CD14-positive monocyte (primary cell): ENCODE results near the gene ZNF415. TPM values are rescaled to one million over a fixed set of nuclear protein-coding genes. Genes with fewer than 3 reads are reported as not detected.

Source experiments
- DNase-seq, 3 donors: peaks; one replicate each; pipeline ENCODE4 v3.0.0-alpha.2; 2011 to 2022
- H2AFZ ChIP-seq: 2 replicates; pipeline ENCODE4 v1.6.0; 2012; ENCODE audit warnings: mild to moderate bottlenecking, low read depth, low read length, inconsistent platforms; ENCODE audit not compliant: insufficient read depth, poor library complexity, severe bottlenecking
- H3K27ac ChIP-seq, 2 donors: 1 replicate in 1 of 2; 2 replicates in 1 of 2; pipeline ENCODE4 v1.5.1; 2012 to 2013; ENCODE audit warnings: low read length in 2 of 2, control low read depth in 1 of 2, inconsistent platforms in 1 of 2, low read depth in 1 of 2, mild to moderate bottlenecking in 1 of 2
- H3K27me3 ChIP-seq, 2 donors: one replicate each; pipeline versions ENCODE4 v1.6.0 to v1.6.1; 2011 to 2013; ENCODE audit warnings: low read length in 2 of 2; ENCODE audit not compliant: control insufficient read depth in 2 of 2, insufficient read depth in 2 of 2
- H3K36me3 ChIP-seq, 2 donors: replicated peaks in 1 of 2; 1 replicate in 1 of 2; 2 replicates in 1 of 2; pipeline versions ENCODE4 v1.5.1 to v1.6.1; 2012 to 2013; ENCODE audit warnings: low read length in 2 of 2, control low read depth in 1 of 2, inconsistent platforms in 1 of 2, mild to moderate bottlenecking in 1 of 2; ENCODE audit not compliant: insufficient read depth in 2 of 2, control insufficient read depth in 1 of 2
- H3K4me1 ChIP-seq, 2 donors: 1 replicate in 1 of 2; 2 replicates in 1 of 2; pipeline versions ENCODE4 v1.5.1 to v1.6.1; 2012 to 2013; ENCODE audit warnings: low read length in 2 of 2, control low read depth in 1 of 2, inconsistent platforms in 1 of 2, mild to moderate bottlenecking in 1 of 2, moderate library complexity in 1 of 2; ENCODE audit not compliant: insufficient read depth in 2 of 2, control insufficient read depth in 1 of 2
- H3K4me2 ChIP-seq: replicated peaks from 2 replicates; pipeline ENCODE3; 2012; ENCODE audit warnings: low read length, moderate library complexity, mild to moderate bottlenecking; ENCODE audit not compliant: poor library complexity, severe bottlenecking; ENCODE audit errors: extremely low read depth
- H3K4me3 ChIP-seq, 3 experiments: fragments of 200-600 bp in 1 of 3; sonication (generic) in 1 of 3; replicated peaks in 1 of 3; 1 replicate in 2 of 3; 2 replicates in 1 of 3; pipeline ENCODE4 v1.5.1; 2011 to 2013; ENCODE audit warnings: low read length in 3 of 3, mild to moderate bottlenecking in 3 of 3, control low read depth in 2 of 3, low read depth in 2 of 3, inconsistent platforms in 1 of 3, moderate library complexity in 1 of 3
- H3K79me2 ChIP-seq: 2 replicates; pipeline ENCODE4 v1.6.0; 2012; ENCODE audit warnings: mild to moderate bottlenecking, control low read depth, inconsistent platforms, low read length, moderate library complexity; ENCODE audit not compliant: insufficient read depth
- H3K9ac ChIP-seq: 2 replicates; pipeline ENCODE4 v1.6.0; 2017; ENCODE audit warnings: low read length, mild to moderate bottlenecking; ENCODE audit not compliant: insufficient read depth, poor library complexity, severe bottlenecking
- H3K9me3 ChIP-seq, 2 donors: replicated peaks in 1 of 2; 1 replicate in 1 of 2; 2 replicates in 1 of 2; pipeline versions ENCODE4 v1.5.1 to v1.6.1; 2012 to 2013; ENCODE audit warnings: low read length in 2 of 2, control low read depth in 1 of 2; ENCODE audit not compliant: control insufficient read depth in 1 of 2, insufficient read depth in 1 of 2
- H4K20me1 ChIP-seq: 2 replicates; pipeline ENCODE4 v1.6.0; 2012; ENCODE audit warnings: mild to moderate bottlenecking, low read length, control low read depth, moderate library complexity; ENCODE audit not compliant: insufficient read depth
- H3K27ac Mint-ChIP-seq, 7 donors: one replicate each; pipeline ENCODE4 v1.8.0; 2020; ENCODE audit warnings: mild to moderate bottlenecking in 7 of 7, mixed read lengths in 7 of 7, moderate library complexity in 6 of 7, inconsistent platforms in 2 of 7
- H3K27me3 Mint-ChIP-seq, 3 donors: one replicate each; pipeline ENCODE4 v1.8.0; 2021 to 2022; ENCODE audit warnings: low read depth in 3 of 3, mild to moderate bottlenecking in 3 of 3, mixed read lengths in 3 of 3, moderate library complexity in 3 of 3, inconsistent platforms in 1 of 3
- H3K36me3 Mint-ChIP-seq, 2 donors: one replicate each; pipeline ENCODE4 v1.8.0; 2020; ENCODE audit warnings: mixed read lengths in 2 of 2, inconsistent platforms in 1 of 2, mild to moderate bottlenecking in 1 of 2
- H3K4me1 Mint-ChIP-seq: one replicate; pipeline ENCODE4 v1.8.0; 2020; ENCODE audit warnings: mild to moderate bottlenecking, mixed read lengths
- H3K4me3 Mint-ChIP-seq, 2 donors: one replicate each; pipeline ENCODE4 v1.8.0; 2020; ENCODE audit warnings: mild to moderate bottlenecking in 2 of 2, mixed read lengths in 2 of 2, moderate library complexity in 1 of 2
- H3K9me3 Mint-ChIP-seq, 7 donors: one replicate each; pipeline ENCODE4 v1.8.0; 2020 to 2022; ENCODE audit warnings: mixed read lengths in 7 of 7, mild to moderate bottlenecking in 6 of 7, moderate library complexity in 6 of 7, inconsistent platforms in 2 of 7
- CTCF ChIP-seq: fragments of 200-600 bp; IDR thresholded peaks from one replicate; pipeline ENCODE4 v1.8.0; 2022; ENCODE audit warnings: antibody characterized with exemption, mild to moderate bottlenecking
- WGBS: methylation state at CpG from one replicate; pipeline ENCODE4 v1.1.5; 2013; ENCODE audit warnings: missing lambda C conversion rate; ENCODE audit not compliant: insufficient coverage; 5-methylcytosine and 5-hydroxymethylcytosine counted together
- intact Hi-C, 2 donors: fragments of 100-400 bp; cut with micrococcal nuclease; formaldehyde crosslinking; loops; one replicate each; pipeline versions ENCODE4 v1.15.0 to v1.15.1; 2023
- polyA minus RNA-seq: library from RNA; depleted of rRNA, polyadenylated mRNA; stranded (reverse); fragments of >200 nt; gene quantifications from 2 replicates; pipeline ENCODE4 v1.2.3, GENCODE V29; 2012
- polyA plus RNA-seq, 3 donors: library from polyadenylated mRNA; depleted of rRNA in 1 of 3; unstranded in 2 of 3; stranded (reverse) in 1 of 3; fragments of 300-500 nt in 2 of 3; fragments of >200 nt in 1 of 3; fragmentation: Illumina TruSeq in 2 of 3; gene quantifications; 1 replicate in 2 of 3; 2 replicates in 1 of 3; pipeline ENCODE4 v1.2.3, GENCODE V29; 2012 to 2021
- total RNA-seq, 12 experiments: library from RNA in 1 of 12; stranded (reverse) in 1 of 12; fragments of 120-200 nt in 1 of 12; gene quantifications; one replicate each; pipeline ENCODE4 v1.2.4 and lab custom pipeline; 2013 to 2026; ENCODE audit warnings: mixed read lengths in 6 of 12, inconsistent platforms in 1 of 12

The ZNF415 gene
- total RNA-seq (2013), result 0.50 TPM
- polyA plus RNA-seq (under 1 TPM in 2 of 3 donors, not detected in 1; 0.11 to 0.17 TPM), polyA minus RNA-seq (not detected in 2 replicates), total RNA-seq (lab: John Stamatoyannopoulos, UW) (0 to 1.2 (median 0.25) reads per million in 11 experiments)

GRCh38 chr19:53132141-53132991 is at the start of gene ZNF415:
ZNF415 (minus strand) TSS chr19:53132910; CDS start chr19:53122676, 10,234 bp downstream.
- intact Hi-C loops, result no loop called here
- Histone ChIP-seq H3K4me1 (peaks cover 11 to 12% of the 10 kb centered on the region in 2 donors), H4K20me1 (no peaks in the 10 kb centered on the region), H3K4me2 (peak within 1 kb of the TSS; percentile 63), H3K4me3 (peak within 1 kb of the TSS; percentile 32 to 69 (median 33)), H3K36me3 (no peaks in the 10 kb centered on the region), H3K79me2 (no peaks in the 10 kb centered on the region), H3K9ac (no peak within 1 kb of the TSS), H3K9me3 (peaks cover 48 to 53% of the 10 kb centered on the region in 2 donors), H2AFZ (peak within 1 kb of the TSS; percentile 72), H3K27ac (no peak within 1 kb of the TSS), H3K27me3 (peaks cover 0 to 21% of the 10 kb centered on the region in 2 donors)
- peak within 1 kb of the TSS; percentile 74 to 92 for H3K4me3 Mint-ChIP-seq
- no peak for TF ChIP-seq CTCF
- H3K27me3 Mint-ChIP-seq, result peaks cover 17 to 31% (median 27%) of the 10 kb centered on the region in 3 donors
- peaks cover 18% of the 10 kb centered on the region for H3K4me1 Mint-ChIP-seq
- H3K36me3 Mint-ChIP-seq, result peaks cover 0 to 7% of the 10 kb centered on the region in 2 donors
- no peak within 1 kb of the TSS for H3K27ac Mint-ChIP-seq
- peaks cover 37 to 88% (median 78%) of the 10 kb centered on the region in 7 donors for H3K9me3 Mint-ChIP-seq
- peak; percentile 3 to 26 (median 20) for DNase-seq
- under 1% methylated on average over 39 of the region's 51 CpGs for WGBS

GRCh38 chr19:53182202-53182601 is 49.5 kb upstream of the ZNF415 start:
- Mint-ChIP-seq H3K9me3 (peaks cover 41 to 80% (median 70%) of the 10 kb centered on the region in 7 donors), H3K36me3 (peaks cover 11 to 29% of the 10 kb centered on the region in 2 donors), H3K4me3 (no peak overlapping the region), H3K27me3 (peaks cover 0 to 1% (median 0%) of the 10 kb centered on the region in 3 donors), H3K4me1 (no peaks in the 10 kb centered on the region), H3K27ac (no peak overlapping the region)
- over 99% methylated on average over 8 of the region's 10 CpGs for WGBS
- no peak for TF ChIP-seq CTCF
- no peak for DNase-seq
- Histone ChIP-seq H3K79me2 (no peaks in the 10 kb centered on the region), H3K9ac (no peak overlapping the region), H3K27me3 (no peaks in the 10 kb centered on the region), H3K4me1 (no peaks in the 10 kb centered on the region), H3K36me3 (peaks cover 0 to 26% of the 10 kb centered on the region in 2 donors), H3K9me3 (peaks cover 60 to 66% of the 10 kb centered on the region in 2 donors), H4K20me1 (no peaks in the 10 kb centered on the region), H2AFZ (no peak overlapping the region), H3K4me2 (no peak overlapping the region), H3K27ac (no peak overlapping the region), H3K4me3 (no peak overlapping the region)
- intact Hi-C loops, result no loop called here
